Colon (tissue), 2 donors: ENCODE measurements around the gene HTT.
"Not testable (repeated sequence)": the region's sequence is repeated elsewhere in the genome, so short reads cannot be mapped to it uniquely, and the experiment has no call there.

Source experiments
- FAIRE-seq: peaks from 2 replicates; lab custom pipeline; 2012; peaks lifted over from hg19 to GRCh38; lab: Jason Lieb, UNC
- donor health status: control.
- donor health status: control.

HTT gene

GRCh38 chr4:3121596-3121995 is 47.1 kb downstream of the HTT start:
- FAIRE-seq = no peak

DNA sequence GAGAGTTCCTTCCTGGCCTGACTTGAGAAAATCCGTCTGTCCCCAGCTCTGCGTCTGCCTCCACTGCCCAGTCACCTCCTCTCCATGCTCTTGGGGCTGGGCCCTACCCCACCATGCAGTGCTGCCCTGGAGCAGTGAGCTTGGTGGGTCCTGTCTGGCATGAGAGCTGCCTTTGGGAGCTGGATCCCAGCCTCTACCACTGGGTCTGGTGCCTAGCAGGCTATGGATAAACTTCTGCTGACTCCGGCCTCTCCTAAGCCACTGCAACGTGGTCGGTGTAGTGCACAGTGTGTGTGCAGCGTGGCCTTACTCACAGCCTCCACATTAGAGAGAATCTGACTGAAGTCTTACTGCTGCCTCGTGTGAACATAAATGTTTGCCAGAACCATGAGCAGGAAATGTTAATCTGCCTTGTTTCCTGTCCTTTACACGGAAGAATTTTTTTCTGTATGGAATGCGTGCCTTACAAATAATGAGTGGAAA is 47.6 kb downstream of the HTT start:
- no peak for FAIRE-seq

GRCh38 chr4:3123181-3123671 is 48.7 kb downstream of the HTT start:
- FAIRE-seq = no peak

DNA sequence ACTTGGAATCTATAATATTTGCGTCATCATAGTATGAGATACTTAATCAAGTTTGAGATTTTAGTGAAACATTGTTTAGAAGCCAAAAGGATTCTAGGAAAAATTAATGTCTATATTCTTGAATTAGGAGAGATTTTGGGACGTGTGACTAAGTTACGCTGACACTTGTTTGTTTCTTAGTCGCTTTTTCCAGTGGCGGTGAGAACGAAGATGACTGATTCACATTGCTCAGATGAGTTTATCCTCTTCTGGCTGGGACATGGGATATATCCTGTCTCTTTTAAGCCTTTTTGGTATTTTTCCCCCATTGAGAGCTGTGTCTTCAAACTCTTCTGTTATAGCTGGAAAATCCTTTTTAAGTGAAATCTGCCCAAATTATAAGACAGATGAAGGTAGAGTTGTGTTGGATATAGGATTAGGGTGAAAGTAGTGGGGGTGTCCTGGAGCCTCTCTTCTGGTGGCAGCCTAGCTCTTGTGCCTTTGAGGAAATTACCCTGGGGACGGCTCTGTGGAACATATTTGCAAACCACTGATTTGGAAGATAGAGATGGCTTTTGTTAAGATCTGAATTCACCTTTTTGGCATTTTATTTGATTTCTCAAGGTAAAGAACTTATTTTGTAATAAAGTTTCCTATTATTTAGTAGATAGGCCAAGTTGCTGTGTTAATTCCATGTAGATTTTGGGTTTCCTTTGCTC is 49.7 kb downstream of the HTT start:
- FAIRE-seq = no peak

DNA sequence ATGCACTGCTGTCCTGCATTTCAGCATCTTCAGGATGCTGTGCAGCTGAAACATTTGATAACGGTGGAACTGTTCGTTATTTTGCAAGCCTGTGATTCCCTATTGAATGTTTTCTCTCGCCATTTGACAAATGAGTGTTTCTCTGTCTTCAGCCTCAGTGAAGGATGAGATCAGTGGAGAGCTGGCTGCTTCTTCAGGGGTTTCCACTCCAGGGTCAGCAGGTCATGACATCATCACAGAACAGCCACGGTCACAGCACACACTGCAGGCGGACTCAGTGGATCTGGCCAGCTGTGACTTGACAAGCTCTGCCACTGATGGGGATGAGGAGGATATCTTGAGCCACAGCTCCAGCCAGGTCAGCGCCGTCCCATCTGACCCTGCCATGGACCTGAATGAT is 52.6 kb downstream of the HTT start:
- FAIRE-seq = no peak

- no peak for FAIRE-seq
These were observed 53.6 kb downstream of the HTT start for GRCh38 chr4:3128058-3128457.

DNA sequence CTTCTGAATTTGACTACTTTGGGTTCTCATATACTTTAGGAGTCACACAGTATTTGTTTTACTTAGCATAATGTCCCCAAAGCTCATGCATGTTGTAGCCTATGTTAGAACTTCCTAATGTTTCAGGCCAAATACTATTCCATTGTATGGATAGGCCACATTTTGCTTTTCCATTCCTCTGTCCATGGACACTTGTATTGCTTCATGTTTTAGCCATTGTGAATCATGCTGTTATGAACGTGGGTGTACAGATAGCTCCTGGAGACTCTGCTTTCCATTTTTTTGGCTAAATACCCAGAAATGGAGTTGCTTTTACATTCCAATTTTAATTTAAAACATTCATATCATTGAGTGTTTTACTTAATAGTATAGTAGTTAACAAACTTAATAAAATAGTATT is 54.5 kb downstream of the HTT start:
- no peak for FAIRE-seq

- no peak for FAIRE-seq
These were observed 55.7 kb downstream of the HTT start for GRCh38 chr4:3130201-3130600.

DNA sequence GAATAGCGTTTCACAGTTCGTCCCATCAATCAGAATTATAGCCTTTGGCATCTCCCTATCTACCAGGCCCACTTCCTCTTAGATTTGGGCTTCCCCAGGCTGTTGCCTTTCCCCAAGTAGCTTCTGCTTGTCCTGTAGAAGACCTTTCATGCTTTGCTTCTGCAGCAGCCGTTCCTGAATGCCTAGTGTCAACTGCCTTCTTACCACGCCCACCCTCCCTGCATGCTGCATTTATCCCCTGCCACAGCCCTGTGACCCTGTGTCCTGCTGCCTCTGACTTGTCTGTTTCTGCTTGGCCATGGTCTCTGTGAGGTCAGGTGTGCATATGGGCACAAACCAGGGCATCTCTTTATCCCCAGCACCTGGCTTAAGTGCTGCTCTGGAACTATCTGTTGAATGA is 56.3 kb downstream of the HTT start:
- no peak for FAIRE-seq

- no peak for FAIRE-seq
These were observed 59.7 kb downstream of the HTT start for GRCh38 chr4:3134201-3134600.

DNA sequence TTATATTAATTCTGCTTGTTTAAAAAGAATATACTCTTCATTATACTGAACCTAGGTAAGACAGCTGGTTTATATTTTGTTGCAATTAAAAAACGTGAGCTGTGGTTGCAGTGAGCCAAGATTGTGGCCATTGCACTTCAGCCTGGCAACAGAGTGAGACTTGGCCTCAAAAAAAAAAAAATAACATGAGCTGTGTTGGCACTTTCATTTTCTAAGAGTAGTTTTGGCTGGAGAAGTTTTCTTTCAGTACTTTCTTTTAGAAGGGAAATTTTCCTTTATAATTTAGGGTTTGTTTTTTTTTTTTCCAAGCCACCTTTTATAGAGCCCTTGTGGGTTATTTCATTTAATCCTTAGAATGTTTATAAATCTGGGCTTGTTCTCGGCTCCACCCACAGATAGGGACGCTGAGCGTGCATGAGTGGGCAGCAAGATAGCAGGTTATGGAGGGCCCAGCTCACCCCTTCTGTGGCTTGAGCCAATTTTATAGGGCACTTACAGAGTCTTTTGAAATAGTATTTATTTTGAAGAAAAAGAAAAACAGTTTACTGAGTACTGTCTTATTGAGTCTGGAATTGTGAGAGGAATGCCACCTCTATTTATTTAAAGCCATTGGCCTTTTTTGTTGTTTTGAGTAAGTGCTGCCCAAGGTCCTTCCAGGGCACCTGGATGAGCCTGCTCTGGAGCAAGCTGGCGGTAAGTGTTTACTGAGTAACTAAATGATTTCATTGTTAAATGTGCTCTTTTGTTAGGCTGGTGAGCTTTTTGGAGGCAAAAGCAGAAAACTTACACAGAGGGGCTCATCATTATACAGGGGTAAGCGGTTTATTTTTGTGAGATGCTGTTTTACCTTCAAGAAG is 60.9 kb downstream of the HTT start:
- no peak for FAIRE-seq

GRCh38 chr4:3136454-3136853 is 62.0 kb downstream of the HTT start:
- no peak for FAIRE-seq

- no peak for FAIRE-seq
These were observed 63.4 kb downstream of the HTT start for GRCh38 chr4:3137908-3138307.

GRCh38 chr4:3145234-3145924 is 70.9 kb downstream of the HTT start:
- no peak for FAIRE-seq

GRCh38 chr4:3148926-3149325 is 74.4 kb downstream of the HTT start:
- FAIRE-seq = no peak

- not testable (repeated sequence) for FAIRE-seq
These were observed 76.8 kb downstream of the HTT start for GRCh38 chr4:3151238-3151637.

- FAIRE-seq = no peak
These were observed 82.9 kb downstream of the HTT start for GRCh38 chr4:3157366-3157765.

DNA sequence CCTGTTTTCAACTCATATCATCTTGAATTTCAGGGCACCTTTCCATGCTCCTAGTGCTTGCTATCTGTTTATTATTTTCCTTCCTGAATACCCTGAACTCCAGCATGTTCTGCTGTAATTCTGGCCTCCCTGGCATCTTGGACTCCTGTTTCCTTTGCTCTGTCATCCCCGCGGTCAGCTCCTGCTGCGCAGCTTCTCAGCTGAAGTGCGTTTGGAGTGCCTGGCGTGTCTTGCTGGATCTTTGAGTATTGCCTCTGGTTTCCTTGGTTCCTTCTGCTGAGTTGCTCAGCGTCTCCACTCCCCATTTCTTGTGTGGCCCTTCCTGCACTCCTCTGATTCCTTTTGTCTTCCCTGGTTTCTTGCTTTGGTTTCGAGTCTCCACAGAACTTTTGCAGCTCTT is 84.4 kb downstream of the HTT start:
- FAIRE-seq = no peak

GRCh38 chr4:3160438-3160837 is 86.0 kb downstream of the HTT start:
- no peak for FAIRE-seq

- FAIRE-seq = not testable (repeated sequence)
These were observed 86.6 kb downstream of the HTT start for GRCh38 chr4:3161044-3161443.

- not testable (repeated sequence) for FAIRE-seq
These were observed 92.0 kb downstream of the HTT start for GRCh38 chr4:3166434-3166833.

GRCh38 chr4:3168029-3168428 is 93.5 kb downstream of the HTT start:
- FAIRE-seq = no peak
